ENCODE results near the gene PARK7. TPM values are rescaled to one million over a fixed set of nuclear protein-coding genes. Genes with fewer than 3 reads are reported as not detected.

Gene PARK7
- total RNA-seq, 2 experiments from 2014 or later, result 138 to 306 TPM

- Histone ChIP-seq H4K20me1 (ENCODE audit: insufficient read depth, low read length) (no peaks in the 10 kb centered on the region), H3K4me2 (ENCODE audit: low read length) (no peak within 1 kb of the TSS), H3K4me1 (ENCODE audit: insufficient read depth, low read length, poor library complexity, severe bottlenecking) (no peaks in the 10 kb centered on the region), H3K27ac (ENCODE audit: low read depth, low read length, poor library complexity, severe bottlenecking) (no peak within 1 kb of the TSS), H3K79me2 (ENCODE audit: insufficient read depth, low read depth, low read length) (no peaks in the 10 kb centered on the region), H3K9me3 (ENCODE audit: low read length) (no peaks in the 10 kb centered on the region), H3K9me2 (ENCODE audit: insufficient read depth, low read length) (no peaks in the 10 kb centered on the region), H3K4me3 (ENCODE audit: low read depth, low read length, poor library complexity, severe bottlenecking) (no peak within 1 kb of the TSS), H2AFZ (ENCODE audit: low read length) (no peak within 1 kb of the TSS), H3K36me3 (ENCODE audit: insufficient read depth, low read length) (no peaks in the 10 kb centered on the region)
- no peak for DNase-seq (ENCODE audit: low spot score)
- TF ChIP-seq EZH2phosphoT487 (IDR thresholded peaks at IDR 0.05; ENCODE audit: borderline replicate concordance, low read depth, low read length), result no peak
- no peak for TF ChIP-seq CTCF (conservative IDR thresholded peaks at IDR 0.05; ENCODE audit: low read length)
- ChIA-PET CTCF (ENCODE audit: unreplicated experiment) (no interaction called here), POLR2A (no interaction called here)
- no TSS peak for BruUV-seq (replicated peaks)
- intact Hi-C loops (cut with micrococcal nuclease; ENCODE audit: unreplicated experiment), result no loop called here
These were observed 20.6 kb upstream of the PARK7 start, which contains the start of gene TNFRSF9 for GRCh38 chr1:7940745-7941436. TNFRSF9 (minus strand) TSS chr1:7940839; CDS start chr1:7939994, 845 bp downstream.

GRCh38 chr1:7941437-7941793, 20.1 kb upstream of the PARK7 start:
- Histone ChIP-seq H3K27ac (ENCODE audit: low read depth, low read length, poor library complexity, severe bottlenecking) (no peak overlapping the region), H3K9me3 (ENCODE audit: low read length) (no peaks in the 10 kb centered on the region), H3K9me2 (ENCODE audit: insufficient read depth, low read length) (no peaks in the 10 kb centered on the region), H3K4me2 (ENCODE audit: low read length) (no peak overlapping the region), H3K36me3 (ENCODE audit: insufficient read depth, low read length) (no peaks in the 10 kb centered on the region), H3K4me1 (ENCODE audit: insufficient read depth, low read length, poor library complexity, severe bottlenecking) (no peaks in the 10 kb centered on the region), H3K79me2 (ENCODE audit: insufficient read depth, low read depth, low read length) (no peaks in the 10 kb centered on the region), H3K4me3 (ENCODE audit: low read depth, low read length, poor library complexity, severe bottlenecking) (no peak overlapping the region), H4K20me1 (ENCODE audit: insufficient read depth, low read length) (no peaks in the 10 kb centered on the region), H2AFZ (ENCODE audit: low read length) (no peak overlapping the region)
- BruUV-seq (replicated peaks), result no TSS peak
- DNase-seq (ENCODE audit: low spot score), result no peak
- intact Hi-C loops (cut with micrococcal nuclease; ENCODE audit: unreplicated experiment), result no loop called here
- CTCF ChIA-PET (ENCODE audit: unreplicated experiment), result no interaction called here
- POLR2A ChIA-PET, result no interaction called here
- TF ChIP-seq CTCF (conservative IDR thresholded peaks at IDR 0.05; ENCODE audit: low read length), result no peak
- no peak for TF ChIP-seq EZH2phosphoT487 (IDR thresholded peaks at IDR 0.05; ENCODE audit: borderline replicate concordance, low read depth, low read length)

- intact Hi-C loops (cut with micrococcal nuclease; ENCODE audit: unreplicated experiment), result no loop called here
- Histone ChIP-seq H3K9me3 (ENCODE audit: low read length) (no peaks in the 10 kb centered on the region), H3K4me2 (ENCODE audit: low read length) (no peak overlapping the region), H3K4me1 (ENCODE audit: insufficient read depth, low read length, poor library complexity, severe bottlenecking) (no peaks in the 10 kb centered on the region), H3K4me3 (ENCODE audit: low read depth, low read length, poor library complexity, severe bottlenecking) (no peak overlapping the region), H2AFZ (ENCODE audit: low read length) (no peak overlapping the region), H3K36me3 (ENCODE audit: insufficient read depth, low read length) (no peaks in the 10 kb centered on the region), H4K20me1 (ENCODE audit: insufficient read depth, low read length) (no peaks in the 10 kb centered on the region), H3K9me2 (ENCODE audit: insufficient read depth, low read length) (no peaks in the 10 kb centered on the region), H3K27ac (ENCODE audit: low read depth, low read length, poor library complexity, severe bottlenecking) (no peak overlapping the region), H3K79me2 (ENCODE audit: insufficient read depth, low read depth, low read length) (no peaks in the 10 kb centered on the region)
- no peak for TF ChIP-seq EZH2phosphoT487 (IDR thresholded peaks at IDR 0.05; ENCODE audit: borderline replicate concordance, low read depth, low read length)
- no peak for TF ChIP-seq CTCF (conservative IDR thresholded peaks at IDR 0.05; ENCODE audit: low read length)
- no peak for DNase-seq (ENCODE audit: low spot score)
- BruUV-seq (replicated peaks), result no TSS peak
- CTCF ChIA-PET (ENCODE audit: unreplicated experiment), result no interaction called here
- POLR2A ChIA-PET, result no interaction called here
These were observed 19.1 kb upstream of the PARK7 start for GRCh38 chr1:7942214-7942921.
